ENCODE data around the gene IL12RB2.
"Not testable (repeated sequence)": the region's sequence is repeated elsewhere in the genome, so short reads cannot be mapped to it uniquely, and the experiment has no call there.

The IL12RB2 gene

GRCh38 chr1:67400029-67400786 is 92.5 kb downstream of the IL12RB2 start:
- DNase-seq: not testable (repeated sequence)

- no peak for DNase-seq
Observed at GRCh38 chr1:67401443-67401842, 93.8 kb downstream of the IL12RB2 start.

DNA sequence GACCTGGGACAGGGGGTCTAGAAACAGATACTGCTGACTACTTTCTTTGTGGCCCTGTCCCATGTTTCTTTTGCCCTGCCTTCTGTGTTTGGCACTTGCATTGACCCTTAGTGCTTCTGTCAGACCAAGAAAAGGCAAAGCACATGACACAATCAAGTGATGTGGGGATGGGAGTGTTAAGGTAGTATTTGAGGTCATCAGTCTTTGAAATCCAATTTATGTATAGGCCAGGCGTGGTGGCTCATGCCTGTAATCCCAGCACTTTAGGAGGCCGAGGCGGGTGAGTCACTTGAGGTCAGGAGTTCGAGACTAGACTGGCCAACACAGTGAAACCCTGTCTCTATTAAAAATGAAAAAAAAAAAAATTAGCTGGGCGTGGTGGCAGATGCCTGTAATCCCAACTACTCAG is 96.5 kb downstream of the IL12RB2 start:
- no peak for DNase-seq

GRCh38 chr1:67405473-67406245 is 98.0 kb downstream of the IL12RB2 start:
- DNase-seq: no peak

GRCh38 chr1:67407498-67407897 is 99.8 kb downstream of the IL12RB2 start:
- DNase-seq: no peak

DNA sequence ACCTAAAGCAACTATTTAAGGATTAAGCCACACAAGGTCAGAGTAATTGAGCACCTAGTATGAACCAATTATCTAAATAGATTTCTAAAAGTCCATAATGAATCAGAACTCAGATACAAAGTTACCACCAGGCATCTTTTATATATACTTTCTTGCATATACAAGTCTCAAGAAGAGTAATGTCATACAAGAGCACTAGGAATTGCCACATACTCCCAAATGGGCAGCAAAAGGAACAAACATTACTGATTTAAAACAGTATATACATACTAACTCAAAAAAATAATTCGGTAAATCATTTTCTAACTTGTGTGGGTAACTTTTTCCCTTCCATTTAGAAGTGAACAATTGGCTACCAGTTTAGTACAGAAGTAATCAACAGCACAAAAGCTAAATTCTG is 100.5 kb downstream of the IL12RB2 start:
- no peak for DNase-seq

DNA sequence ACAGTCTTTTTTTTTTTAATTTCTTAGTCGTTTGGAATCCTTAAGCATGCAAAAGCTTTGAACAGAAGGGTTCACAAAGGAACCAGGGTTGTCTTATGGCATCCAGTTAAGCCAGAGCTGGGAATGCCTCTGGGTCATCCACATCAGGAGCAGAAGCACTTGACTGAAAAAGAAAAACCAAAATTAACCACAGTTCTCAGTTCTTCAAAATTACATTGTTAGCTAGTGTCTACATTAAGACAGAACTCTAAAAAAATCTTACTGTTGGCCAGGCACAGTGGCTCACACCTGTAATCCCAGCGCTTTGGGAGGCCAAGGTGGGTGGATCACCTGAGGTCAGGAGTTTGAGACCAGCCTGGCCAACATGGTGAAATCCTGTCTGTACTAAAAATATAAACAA is 105.4 kb downstream of the IL12RB2 start:
- not testable (repeated sequence) for DNase-seq

- DNase-seq: no peak
Observed at GRCh38 chr1:67414574-67414973, 106.9 kb downstream of the IL12RB2 start.

GRCh38 chr1:67415041-67415440 is 107.4 kb downstream of the IL12RB2 start:
- no peak for DNase-seq

DNA sequence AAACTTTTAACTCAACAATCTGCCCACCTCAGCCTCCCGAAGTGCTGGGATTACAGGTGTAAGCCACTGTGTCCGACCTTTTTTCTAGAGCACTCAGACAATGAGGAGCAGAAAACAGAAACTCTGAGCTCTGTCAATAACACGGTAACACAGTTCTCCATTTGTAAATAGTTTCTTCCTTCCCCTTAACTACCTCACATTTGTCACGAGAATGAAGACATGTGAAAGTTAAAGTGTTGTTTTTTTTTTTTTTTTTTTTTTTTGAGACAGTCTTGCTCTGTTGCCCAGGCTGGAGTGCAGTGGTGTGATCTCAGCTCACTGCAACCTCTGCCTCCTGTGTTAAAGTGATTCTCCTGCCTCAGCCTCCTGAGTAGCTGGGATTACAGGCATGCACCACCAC is 110.1 kb downstream of the IL12RB2 start:
- not testable (repeated sequence) for DNase-seq

GRCh38 chr1:67418839-67419586 is 111.3 kb downstream of the IL12RB2 start:
- no peak for DNase-seq

- DNase-seq: no peak
Observed at GRCh38 chr1:67420835-67421492, 113.3 kb downstream of the IL12RB2 start.

DNA sequence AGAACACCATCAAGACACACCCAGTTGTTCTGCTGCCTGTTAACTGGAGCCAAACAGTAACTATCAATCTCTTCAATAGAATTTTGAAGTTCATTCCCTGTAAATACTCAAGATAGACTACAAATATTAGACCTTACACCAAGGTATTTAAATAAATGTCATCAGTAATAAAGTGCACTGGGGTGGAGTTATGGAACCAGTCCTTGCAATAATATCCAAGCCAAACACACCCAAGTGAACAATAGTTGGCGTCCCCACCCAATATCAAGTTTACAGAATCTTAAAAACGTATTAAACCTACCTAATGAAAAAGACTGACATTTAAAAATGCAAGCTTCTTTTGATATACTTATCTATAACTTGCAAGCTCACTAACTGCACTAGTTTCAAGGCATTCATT is 119.8 kb downstream of the IL12RB2 start:
- no peak for DNase-seq

- DNase-seq: no peak
Observed at GRCh38 chr1:67427947-67428346, 120.3 kb downstream of the IL12RB2 start.

DNA sequence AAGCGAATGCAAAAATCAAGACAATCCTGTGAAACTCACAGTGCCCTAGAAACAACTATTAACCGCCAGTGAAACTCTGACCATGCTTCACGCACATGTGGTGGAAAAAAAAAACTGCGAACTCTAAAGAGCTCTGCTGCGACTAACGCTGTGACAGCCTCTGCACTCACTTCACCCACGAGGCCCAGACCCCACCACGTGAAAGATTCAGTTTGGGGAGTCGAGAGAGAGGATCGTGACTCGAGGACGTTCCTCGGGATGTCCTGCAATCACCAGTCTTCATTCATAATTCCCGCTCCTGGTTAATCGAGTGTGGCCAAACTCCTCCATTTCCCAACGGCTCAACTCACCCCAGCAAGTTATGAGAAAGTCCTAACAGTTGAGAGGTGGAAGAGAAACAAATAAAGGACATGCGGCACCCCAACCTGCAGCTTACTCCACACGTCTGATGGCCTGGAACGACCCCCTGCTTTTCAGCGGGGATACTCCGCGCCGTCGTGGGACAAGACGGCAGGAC is 121.4 kb downstream of the IL12RB2 start:
- DNase-seq: peak; percentile 49 to 74

- DNase-seq: peak; percentile 24 to 39
Observed at GRCh38 chr1:67429528-67430357, 122.1 kb downstream of the IL12RB2 start.

- peak; percentile 89 to 98 for DNase-seq
Observed at GRCh38 chr1:67430358-67431155, 122.9 kb downstream of the IL12RB2 start, which contains the start of gene SERBP1. SERBP1 (minus strand) TSS chr1:67430402; CDS start chr1:67430300, 102 bp downstream.

DNA sequence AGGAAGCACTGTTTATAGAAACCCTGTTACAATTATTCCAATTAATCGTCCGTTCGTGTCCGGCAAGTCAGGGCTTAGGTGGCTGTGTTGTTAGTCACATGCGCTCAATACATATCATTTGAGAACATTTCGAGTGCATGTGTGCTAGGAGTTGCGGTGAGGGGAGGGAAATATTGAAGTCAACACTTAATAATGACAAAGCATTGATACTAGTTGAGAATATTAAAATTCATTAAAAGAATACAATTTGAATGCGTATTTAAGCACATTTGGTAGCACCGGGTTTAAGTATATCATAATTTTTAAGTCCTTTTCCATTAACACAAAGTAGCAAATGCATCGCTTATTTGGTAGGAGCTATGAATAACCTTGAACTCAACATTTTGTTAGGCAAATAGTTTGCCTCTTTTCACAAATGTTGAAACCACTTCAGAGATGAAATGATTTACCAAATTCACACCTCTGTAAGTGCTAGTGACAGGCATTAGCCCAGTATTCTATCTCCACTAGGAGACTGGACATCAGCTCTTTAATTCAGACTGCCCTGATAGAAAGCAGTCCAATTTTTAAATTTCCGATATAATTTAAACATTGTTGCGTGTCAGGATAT is 123.6 kb downstream of the IL12RB2 start:
- no peak for DNase-seq

GRCh38 chr1:67431869-67432578 is 124.4 kb downstream of the IL12RB2 start:
- no peak for DNase-seq

DNA sequence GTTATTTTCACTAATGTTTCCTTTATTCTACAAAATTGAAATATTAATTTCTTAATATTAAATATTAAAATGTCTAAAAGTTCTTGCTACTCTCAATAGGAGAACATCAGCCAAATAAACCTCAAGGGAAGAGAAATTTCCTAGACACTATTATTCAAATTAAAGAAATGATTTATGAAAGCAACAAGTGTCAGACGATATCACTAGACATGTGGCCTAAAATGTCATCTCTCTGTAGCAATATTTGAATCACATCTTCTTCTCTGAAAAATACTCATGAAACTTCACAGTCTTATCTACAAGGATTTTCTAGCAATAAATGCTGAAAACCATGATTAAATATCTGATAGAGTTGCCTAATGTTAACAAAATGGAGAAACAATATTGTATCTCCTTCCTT is 125.1 kb downstream of the IL12RB2 start:
- no peak for DNase-seq

All from stimulated activated CD4-positive, alpha-beta T cell treated with anti-CD3 and anti-CD28 coated beads, Interleukin-4, amount 100 ng/mL, for 4 hours (primary cell).